Ishikawa (cell line): Measurements from ENCODE around the gene CAMP.

Experiments
- EP300 ChIP-seq: IDR thresholded peaks from 2 replicates; pipeline ENCODE4 v1.6.1; 2012; ENCODE audit warnings: borderline replicate concordance
- YY1 ChIP-seq: IDR thresholded peaks from 2 replicates; pipeline ENCODE4 v1.6.1; 2012; ENCODE audit warnings: low read depth

DNA sequence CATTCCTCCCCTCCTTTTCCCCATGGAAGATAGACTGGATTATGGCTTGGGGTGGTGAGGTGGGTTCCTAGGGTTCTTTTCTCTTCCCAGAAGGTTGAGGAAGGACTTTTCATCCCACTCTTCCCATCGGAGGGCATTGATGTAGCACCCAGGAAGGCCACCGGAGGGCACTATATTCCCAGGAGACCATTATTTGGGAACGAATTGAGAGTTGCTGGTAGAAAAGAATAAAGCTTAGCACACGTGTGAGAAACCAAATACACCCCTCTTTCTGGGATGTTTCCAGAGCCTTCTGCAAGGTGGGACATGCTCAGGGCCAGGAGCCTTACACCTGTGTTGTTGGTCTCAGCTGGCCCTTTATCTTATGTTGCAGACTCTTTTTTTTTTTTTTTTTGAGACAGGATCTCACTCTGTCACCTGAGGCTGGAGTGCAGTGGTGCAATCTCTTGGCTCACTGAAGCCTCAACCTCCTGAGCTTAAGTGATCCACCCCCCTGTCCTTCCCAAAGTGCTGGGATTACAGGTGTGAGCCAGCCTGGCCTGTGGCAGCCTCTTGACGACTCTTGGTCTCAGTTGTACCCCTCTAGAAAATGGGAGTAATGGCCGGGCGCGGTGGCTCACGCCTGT lies 28.7 kb upstream of the CAMP start:
- TF ChIP-seq EP300 (no peak), YY1 (no peak)
